Natural killer cell (primary cell): ENCODE results near the gene CD34. TPM values are rescaled to one million over a fixed set of nuclear protein-coding genes. Genes with fewer than 3 reads are reported as not detected.
A peak's percentile ranks its signal among the peaks of the same experiment; 100 is the strongest.

Source experiments
- ATAC-seq, 3 donors: fragments of 150-1000 bp in 2 of 3; fragments of 200-7000 bp in 1 of 3; cut with Tn5 transposase; 1 replicate in 1 of 3; 2 replicates in 2 of 3; pipeline ENCODE4 v1.10.0; 2021; ENCODE audit warnings: mild to moderate bottlenecking in 2 of 3, moderate library complexity in 2 of 3
- DNase-seq, 2 donors: peaks; one replicate each; pipeline versions ENCODE4 v3.0.0 to v3.0.0-alpha.2; 2013 to 2021; ENCODE audit warnings: mixed read lengths in 1 of 2
- H3K27ac ChIP-seq: one replicate; pipeline ENCODE4 v1.5.1; 2013; ENCODE audit warnings: mild to moderate bottlenecking, low read length
- H3K27me3 ChIP-seq: one replicate; pipeline ENCODE4 v1.6.1; 2013; ENCODE audit warnings: low read length; ENCODE audit not compliant: control insufficient read depth, insufficient read depth
- H3K36me3 ChIP-seq: one replicate; pipeline ENCODE4 v1.6.1; 2013; ENCODE audit warnings: low read length; ENCODE audit not compliant: control insufficient read depth, insufficient read depth
- H3K4me1 ChIP-seq: one replicate; pipeline ENCODE4 v1.6.1; 2013; ENCODE audit warnings: low read length; ENCODE audit not compliant: control insufficient read depth, insufficient read depth
- H3K4me3 ChIP-seq: one replicate; pipeline ENCODE4 v1.5.1; 2013; ENCODE audit warnings: low read length
- H3K9me3 ChIP-seq: one replicate; pipeline ENCODE4 v1.6.1; 2013; ENCODE audit warnings: low read length; ENCODE audit not compliant: control insufficient read depth, insufficient read depth
- H3K27ac Mint-ChIP-seq, 2 donors: one replicate each; pipeline ENCODE4 v1.8.0; 2022; ENCODE audit warnings: mild to moderate bottlenecking in 2 of 2, mixed read lengths in 2 of 2, moderate library complexity in 1 of 2
- H3K27me3 Mint-ChIP-seq, 2 donors: one replicate each; pipeline ENCODE4 v1.8.0; 2022; ENCODE audit warnings: low read depth in 2 of 2, mixed read lengths in 2 of 2
- H3K36me3 Mint-ChIP-seq: one replicate; pipeline ENCODE4 v1.8.0; 2022; ENCODE audit warnings: mixed read lengths
- H3K4me1 Mint-ChIP-seq, 2 donors: one replicate each; pipeline ENCODE4 v1.8.0; 2022; ENCODE audit warnings: mixed read lengths in 2 of 2
- H3K4me3 Mint-ChIP-seq: one replicate; pipeline ENCODE4 v1.8.0; 2022; ENCODE audit warnings: mild to moderate bottlenecking, moderate library complexity, mixed read lengths
- H3K9me3 Mint-ChIP-seq, 2 donors: one replicate each; pipeline ENCODE4 v1.8.0; 2022; ENCODE audit warnings: mixed read lengths in 2 of 2
- WGBS: methylation state at CpG from one replicate; pipeline ENCODE4 v1.1.7; 2013; ENCODE audit warnings: missing lambda C conversion rate; ENCODE audit not compliant: insufficient coverage; 5-methylcytosine and 5-hydroxymethylcytosine counted together
- intact Hi-C: fragments of 100-400 bp; cut with micrococcal nuclease; formaldehyde crosslinking; loops from one replicate; pipeline ENCODE4 v1.14.2; 2022
- total RNA-seq, 4 donors: library from RNA; stranded (reverse); fragments of 120-200 nt in 1 of 4; gene quantifications; one replicate each; pipeline versions ENCODE4 v1.2.3 to v1.2.4, GENCODE V29; 2013 to 2022
- TF ChIP-seq, protein P1 (sequence below): fragments of 200-600 bp; IDR thresholded peaks from one replicate; pipeline ENCODE4 v1.8.0; 2022; ENCODE audit warnings: antibody characterized with exemption

Gene CD34
- total RNA-seq, 3 donors from 2014 or later (not counting 1 experiment from before 2014, with no cell fraction given): 0.14 to 0.30 TPM; not detected in 1

GRCh38 chr1:207833381-207833780, 77.5 kb downstream of the CD34 start:
- no peak overlapping the region for H3K4me3 Mint-ChIP-seq
- H3K27ac Mint-ChIP-seq: peak overlapping the region; percentile 99
- no peaks in the 10 kb centered on the region for H3K36me3 Mint-ChIP-seq
- H3K9me3 Mint-ChIP-seq: no peaks in the 10 kb centered on the region
- TF ChIP-seq, protein P1, sequence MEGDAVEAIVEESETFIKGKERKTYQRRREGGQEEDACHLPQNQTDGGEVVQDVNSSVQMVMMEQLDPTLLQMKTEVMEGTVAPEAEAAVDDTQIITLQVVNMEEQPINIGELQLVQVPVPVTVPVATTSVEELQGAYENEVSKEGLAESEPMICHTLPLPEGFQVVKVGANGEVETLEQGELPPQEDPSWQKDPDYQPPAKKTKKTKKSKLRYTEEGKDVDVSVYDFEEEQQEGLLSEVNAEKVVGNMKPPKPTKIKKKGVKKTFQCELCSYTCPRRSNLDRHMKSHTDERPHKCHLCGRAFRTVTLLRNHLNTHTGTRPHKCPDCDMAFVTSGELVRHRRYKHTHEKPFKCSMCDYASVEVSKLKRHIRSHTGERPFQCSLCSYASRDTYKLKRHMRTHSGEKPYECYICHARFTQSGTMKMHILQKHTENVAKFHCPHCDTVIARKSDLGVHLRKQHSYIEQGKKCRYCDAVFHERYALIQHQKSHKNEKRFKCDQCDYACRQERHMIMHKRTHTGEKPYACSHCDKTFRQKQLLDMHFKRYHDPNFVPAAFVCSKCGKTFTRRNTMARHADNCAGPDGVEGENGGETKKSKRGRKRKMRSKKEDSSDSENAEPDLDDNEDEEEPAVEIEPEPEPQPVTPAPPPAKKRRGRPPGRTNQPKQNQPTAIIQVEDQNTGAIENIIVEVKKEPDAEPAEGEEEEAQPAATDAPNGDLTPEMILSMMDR: no peak
- Histone ChIP-seq H3K9me3 (no peaks in the 10 kb centered on the region), H3K36me3 (peaks cover 4% of the 10 kb centered on the region), H3K4me3 (no peak overlapping the region), H3K4me1 (peaks cover 36% of the 10 kb centered on the region), H3K27ac (no peak overlapping the region), H3K27me3 (no peaks in the 10 kb centered on the region)
- DNase-seq: no peak
- WGBS: 74% methylated on average over 6 of the region's 6 CpGs
- no peak for ATAC-seq
- intact Hi-C loops: no loop called here
- H3K27me3 Mint-ChIP-seq: no peaks in the 10 kb centered on the region
- H3K4me1 Mint-ChIP-seq: peaks cover 86 to 93% of the 10 kb centered on the region in 2 donors

GRCh38 chr1:207832796-207833195, 78.1 kb downstream of the CD34 start:
- intact Hi-C loops: no loop called here
- no peak overlapping the region for H3K4me3 ChIP-seq
- H3K4me3 Mint-ChIP-seq: no peak overlapping the region
- H3K27ac Mint-ChIP-seq: peak overlapping the region; percentile 99
- peak overlapping the region; percentile 45 for H3K27ac ChIP-seq
- DNase-seq (no peak), ATAC-seq (no peak)
- no peaks in the 10 kb centered on the region for H3K9me3 Mint-ChIP-seq
- no peaks in the 10 kb centered on the region for H3K27me3 Mint-ChIP-seq
- H3K36me3 Mint-ChIP-seq: no peaks in the 10 kb centered on the region
- TF ChIP-seq, protein P1: no peak
- H3K9me3 ChIP-seq: no peaks in the 10 kb centered on the region
- peaks cover 39% of the 10 kb centered on the region for H3K4me1 ChIP-seq
- WGBS: 93% methylated on average over 8 of the region's 8 CpGs
- H3K4me1 Mint-ChIP-seq: peaks cover 85 to 93% of the 10 kb centered on the region in 2 donors
- peaks cover 4% of the 10 kb centered on the region for H3K36me3 ChIP-seq
- no peaks in the 10 kb centered on the region for H3K27me3 ChIP-seq

DNA sequence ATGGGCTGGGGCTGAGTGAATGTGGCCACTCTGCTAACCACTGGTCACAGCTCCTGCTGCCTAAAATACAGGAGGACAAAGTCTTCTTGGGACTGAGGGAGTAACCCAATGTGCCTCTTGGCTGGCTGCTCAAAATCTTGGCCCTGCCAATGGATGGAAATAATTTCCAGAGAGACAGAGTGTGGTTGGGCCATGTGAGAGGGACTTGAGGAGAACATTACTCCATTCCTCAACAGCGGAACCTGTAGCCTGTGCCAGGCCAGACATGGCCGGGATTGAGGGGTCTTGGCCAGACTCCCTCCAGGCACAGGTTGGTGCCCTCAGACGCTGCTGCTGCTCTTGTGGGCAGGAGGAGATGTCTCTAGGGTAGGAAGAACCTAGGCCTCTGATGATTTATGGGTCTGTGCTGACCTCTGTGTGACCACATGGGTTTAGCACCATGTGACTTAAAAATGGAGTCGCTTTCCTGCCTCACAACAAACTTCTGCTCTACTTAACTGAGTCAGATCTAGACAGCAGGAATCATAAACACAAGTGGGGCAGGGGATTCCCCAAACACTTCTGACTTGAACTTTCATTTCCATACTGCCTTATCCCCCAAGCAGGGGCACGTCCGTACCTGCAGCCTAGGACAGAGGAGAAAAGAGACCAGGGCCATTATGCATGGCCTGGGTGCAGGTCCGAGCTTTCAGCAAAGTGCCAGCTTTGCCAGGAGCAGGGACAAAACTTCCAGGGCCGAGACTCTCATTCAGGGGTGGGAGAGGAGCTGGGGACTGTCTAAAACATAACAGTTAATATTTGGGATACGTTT, 79.2 kb downstream of the CD34 start:
- H3K27ac Mint-ChIP-seq: peak overlapping the region; percentile 99
- H3K4me1 Mint-ChIP-seq: peaks cover 74 to 85% of the 10 kb centered on the region in 2 donors
- Histone ChIP-seq H3K4me3 (no peak overlapping the region), H3K27me3 (no peaks in the 10 kb centered on the region), H3K27ac (peak overlapping the region; percentile 45), H3K9me3 (no peaks in the 10 kb centered on the region), H3K4me1 (peaks cover 47% of the 10 kb centered on the region), H3K36me3 (peaks cover 4% of the 10 kb centered on the region)
- peak; percentile 70 to 78 (median 75) for ATAC-seq
- H3K4me3 Mint-ChIP-seq: peak overlapping the region; percentile 28
- no peaks in the 10 kb centered on the region for H3K36me3 Mint-ChIP-seq
- intact Hi-C loops: no loop called here
- H3K9me3 Mint-ChIP-seq: no peaks in the 10 kb centered on the region
- 44% methylated on average over 8 of the region's 9 CpGs for WGBS
- TF ChIP-seq, protein P1: no peak
- H3K27me3 Mint-ChIP-seq: no peaks in the 10 kb centered on the region
- peak in 1 of 2 donors; percentile 76 for DNase-seq

Other genes starting within 250 kb of the CD34 start
- 100 to 1,000 TPM; 110 to 126 (median 124) TPM for gene CD46, start 159.1 kb downstream of the CD34 start, total RNA-seq